Muscle layer of duodenum (tissue), 2 donors: ENCODE results near the gene RPH3AL.

Experiments
- H3K27ac ChIP-seq: one replicate; pipeline ENCODE4 v1.7.0; 2013; ENCODE audit warnings: mild to moderate bottlenecking, low read length
- H3K27me3 ChIP-seq: one replicate; pipeline ENCODE4 v1.7.0; 2013; ENCODE audit warnings: low read depth, mild to moderate bottlenecking, control low read depth, low read length
- H3K36me3 ChIP-seq, 2 donors: one replicate each; pipeline ENCODE4 v1.7.0; 2013; ENCODE audit warnings: low read length in 2 of 2, control low read depth in 1 of 2, mild to moderate bottlenecking in 1 of 2; ENCODE audit not compliant: insufficient read depth in 2 of 2, control insufficient read depth in 1 of 2
- H3K4me1 ChIP-seq, 2 donors: one replicate each; pipeline ENCODE4 v1.7.0; 2013; ENCODE audit warnings: low read length in 2 of 2, mild to moderate bottlenecking in 2 of 2, control low read depth in 1 of 2, moderate library complexity in 1 of 2; ENCODE audit not compliant: insufficient read depth in 2 of 2, control insufficient read depth in 1 of 2
- H3K4me3 ChIP-seq, 2 donors: one replicate each; pipeline ENCODE4 v1.7.0; 2013; ENCODE audit warnings: low read length in 2 of 2, low read depth in 1 of 2, mild to moderate bottlenecking in 1 of 2
- H3K9me3 ChIP-seq, 2 donors: one replicate each; pipeline ENCODE4 v1.7.0; 2013; ENCODE audit warnings: low read length in 2 of 2, control low read depth in 1 of 2, mild to moderate bottlenecking in 1 of 2; ENCODE audit not compliant: control insufficient read depth in 1 of 2
- donor health status: healthy.

Gene RPH3AL, protein sequence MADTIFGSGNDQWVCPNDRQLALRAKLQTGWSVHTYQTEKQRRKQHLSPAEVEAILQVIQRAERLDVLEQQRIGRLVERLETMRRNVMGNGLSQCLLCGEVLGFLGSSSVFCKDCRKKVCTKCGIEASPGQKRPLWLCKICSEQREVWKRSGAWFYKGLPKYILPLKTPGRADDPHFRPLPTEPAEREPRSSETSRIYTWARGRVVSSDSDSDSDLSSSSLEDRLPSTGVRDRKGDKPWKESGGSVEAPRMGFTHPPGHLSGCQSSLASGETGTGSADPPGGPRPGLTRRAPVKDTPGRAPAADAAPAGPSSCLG

DNA sequence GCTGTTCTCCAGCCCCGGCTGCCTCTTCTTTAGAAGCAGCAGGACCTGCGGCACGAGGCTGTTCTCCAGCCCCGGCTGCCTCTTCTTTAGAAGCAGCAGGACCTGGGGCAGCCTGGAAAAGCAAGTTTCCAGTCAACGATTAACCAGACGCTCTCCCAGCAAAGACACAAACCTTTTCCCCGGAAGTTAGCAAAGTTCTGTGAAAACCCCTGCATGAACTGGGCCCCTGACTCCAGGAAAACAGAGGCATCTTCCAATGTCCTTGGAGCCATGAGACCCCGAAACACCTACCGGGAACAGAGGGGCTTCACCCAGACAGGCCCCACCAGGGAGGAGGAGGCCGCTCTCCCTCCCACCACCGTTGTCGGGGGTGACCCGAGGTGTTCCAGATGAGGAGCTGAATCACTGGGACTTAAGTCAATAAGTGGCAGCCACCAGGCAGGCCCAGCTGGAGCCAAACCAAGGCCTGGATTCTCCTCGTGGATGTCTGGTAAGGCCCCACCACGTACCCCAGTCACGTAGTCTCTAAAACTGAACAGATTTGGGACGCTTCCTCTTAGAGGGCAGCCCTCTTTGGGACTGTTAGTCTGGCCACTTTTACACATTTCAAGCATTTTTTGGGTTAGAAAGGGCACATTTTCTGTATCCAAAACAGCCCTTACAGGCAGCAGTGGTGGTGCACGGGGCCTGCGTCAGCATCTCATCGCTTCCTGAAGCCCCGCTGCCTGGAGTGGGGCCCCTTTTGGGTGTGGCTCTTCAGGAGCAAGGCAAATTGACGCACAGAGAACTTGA lies at the start of gene RPH3AL:
Gene RPH3AL, minus strand, starts transcription at position 387 of the 792 bp plus-strand sequence. CDS start 25,264 bp downstream, outside the sequence.
- peak within 1 kb of the TSS; percentile 89 for H3K27ac ChIP-seq
- no peaks in the 10 kb centered on the region for H3K36me3 ChIP-seq
- H3K4me1 ChIP-seq = peaks cover 3 to 16% of the 10 kb centered on the region in 2 donors
- no peaks in the 10 kb centered on the region for H3K9me3 ChIP-seq
- H3K4me3 ChIP-seq = no peak within 1 kb of the TSS
- no peaks in the 10 kb centered on the region for H3K27me3 ChIP-seq

DNA sequence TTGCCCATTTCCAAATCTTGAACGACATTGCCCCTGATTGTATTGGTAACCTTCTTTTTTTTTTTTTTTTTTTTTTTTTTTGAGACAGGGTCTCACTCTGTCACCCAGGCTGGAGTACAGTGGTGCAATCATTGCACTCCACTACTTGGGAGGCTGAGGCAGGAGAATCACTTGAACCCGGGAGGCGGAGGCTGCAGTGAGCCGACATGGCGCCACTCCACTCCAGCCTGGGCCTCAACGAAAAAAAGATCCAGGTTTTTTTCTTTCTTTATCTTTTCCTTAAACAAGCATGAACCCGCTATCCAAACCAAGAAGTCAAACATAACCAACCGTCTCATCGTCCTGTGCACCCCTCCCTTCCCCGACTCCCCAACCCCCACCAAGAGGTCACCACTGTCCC lies 47.6 kb upstream of the RPH3AL start:
- Histone ChIP-seq H3K9me3 (no peaks in the 10 kb centered on the region), H3K36me3 (no peaks in the 10 kb centered on the region), H3K4me1 (no peaks in the 10 kb centered on the region), H3K4me3 (no peak overlapping the region), H3K27ac (no peak overlapping the region), H3K27me3 (no peaks in the 10 kb centered on the region)

DNA sequence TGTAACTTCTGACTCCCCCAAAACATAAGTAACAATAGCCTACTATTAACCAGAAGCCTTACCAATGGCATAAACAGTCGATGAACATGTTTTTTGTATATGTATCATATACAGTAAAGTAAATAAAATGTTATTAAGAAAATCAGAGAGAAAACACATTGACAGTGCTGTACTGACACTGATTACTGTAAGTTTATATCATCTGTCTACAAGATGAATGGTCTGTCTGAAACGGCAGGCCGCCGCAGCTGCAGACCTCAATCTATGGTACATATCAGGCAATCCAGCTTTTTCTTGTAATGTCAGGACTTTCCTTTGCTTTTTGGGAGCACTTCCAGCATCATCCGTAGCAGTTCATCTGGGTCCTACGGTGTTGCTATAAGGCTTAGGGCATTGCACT lies 44.2 kb upstream of the RPH3AL start:
- no peaks in the 10 kb centered on the region for H3K4me1 ChIP-seq
- H3K4me3 ChIP-seq = no peak overlapping the region
- no peaks in the 10 kb centered on the region for H3K36me3 ChIP-seq
- H3K27me3 ChIP-seq = no peaks in the 10 kb centered on the region
- no peaks in the 10 kb centered on the region for H3K9me3 ChIP-seq
- H3K27ac ChIP-seq = no peak overlapping the region

DNA sequence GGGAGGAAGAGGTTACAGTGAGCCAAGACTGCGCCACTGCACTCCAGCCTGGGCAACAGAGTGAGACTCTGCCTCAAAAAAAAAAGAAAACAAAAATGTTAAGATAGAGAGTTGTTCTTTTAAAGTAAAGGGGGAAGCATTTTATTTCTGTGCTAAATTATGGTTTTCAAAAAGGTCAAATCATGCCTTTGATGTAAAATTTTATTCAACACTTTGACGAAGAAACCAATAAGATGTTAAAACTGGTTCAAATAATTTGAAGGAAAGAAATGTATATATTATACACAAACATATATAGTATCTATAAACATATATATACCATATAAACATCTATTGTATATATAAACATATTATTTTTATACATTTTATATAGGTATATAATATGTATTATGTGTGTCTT lies 43.4 kb upstream of the RPH3AL start:
- H3K4me1 ChIP-seq = no peaks in the 10 kb centered on the region
- H3K4me3 ChIP-seq = no peak overlapping the region
- H3K27ac ChIP-seq = no peak overlapping the region
- no peaks in the 10 kb centered on the region for H3K36me3 ChIP-seq
- no peaks in the 10 kb centered on the region for H3K27me3 ChIP-seq
- H3K9me3 ChIP-seq = no peaks in the 10 kb centered on the region

DNA sequence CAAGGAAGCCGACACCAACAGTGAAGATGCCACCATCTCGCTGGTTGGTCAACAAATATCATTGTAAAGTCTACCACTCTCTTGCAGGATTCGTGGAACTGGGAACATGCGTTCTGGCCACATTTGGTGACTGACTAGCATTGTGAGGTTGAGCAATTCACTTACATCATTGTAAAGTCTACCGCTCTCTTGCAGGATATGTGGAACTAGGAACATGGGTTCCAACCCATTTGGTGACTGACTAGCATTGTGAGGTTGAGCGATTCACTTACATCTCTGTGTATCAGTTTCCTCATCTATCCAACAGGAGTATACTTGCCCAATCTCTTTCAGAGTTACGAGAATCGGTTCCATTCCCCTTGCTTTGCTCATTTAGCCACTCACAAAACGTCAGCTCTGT lies 42.6 kb upstream of the RPH3AL start:
- H3K4me1 ChIP-seq = no peaks in the 10 kb centered on the region
- H3K4me3 ChIP-seq = no peak overlapping the region
- no peaks in the 10 kb centered on the region for H3K27me3 ChIP-seq
- H3K27ac ChIP-seq = no peak overlapping the region
- no peaks in the 10 kb centered on the region for H3K9me3 ChIP-seq
- no peaks in the 10 kb centered on the region for H3K36me3 ChIP-seq

DNA sequence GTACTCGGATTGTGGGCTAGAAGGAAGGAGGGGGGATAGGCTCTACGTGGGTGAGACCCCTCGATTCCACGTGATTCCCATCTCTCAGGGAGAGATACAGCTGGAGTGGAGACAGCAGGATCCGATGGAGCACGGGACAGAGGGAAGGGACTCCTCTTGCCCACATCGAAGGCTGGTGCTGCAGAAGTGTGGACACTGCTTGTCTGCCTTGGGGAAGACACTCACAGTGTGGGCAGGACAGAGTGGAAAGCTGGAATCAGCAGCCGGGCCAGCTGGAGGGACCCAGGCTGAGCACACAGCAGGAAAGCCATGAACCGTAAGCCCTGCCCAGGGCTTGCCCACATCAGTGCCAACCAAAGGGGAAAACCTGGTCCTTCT lies 42.1 kb upstream of the RPH3AL start:
- H3K27ac ChIP-seq = no peak overlapping the region
- no peaks in the 10 kb centered on the region for H3K36me3 ChIP-seq
- H3K4me3 ChIP-seq = no peak overlapping the region
- H3K9me3 ChIP-seq = no peaks in the 10 kb centered on the region
- H3K4me1 ChIP-seq = no peaks in the 10 kb centered on the region
- no peaks in the 10 kb centered on the region for H3K27me3 ChIP-seq

DNA sequence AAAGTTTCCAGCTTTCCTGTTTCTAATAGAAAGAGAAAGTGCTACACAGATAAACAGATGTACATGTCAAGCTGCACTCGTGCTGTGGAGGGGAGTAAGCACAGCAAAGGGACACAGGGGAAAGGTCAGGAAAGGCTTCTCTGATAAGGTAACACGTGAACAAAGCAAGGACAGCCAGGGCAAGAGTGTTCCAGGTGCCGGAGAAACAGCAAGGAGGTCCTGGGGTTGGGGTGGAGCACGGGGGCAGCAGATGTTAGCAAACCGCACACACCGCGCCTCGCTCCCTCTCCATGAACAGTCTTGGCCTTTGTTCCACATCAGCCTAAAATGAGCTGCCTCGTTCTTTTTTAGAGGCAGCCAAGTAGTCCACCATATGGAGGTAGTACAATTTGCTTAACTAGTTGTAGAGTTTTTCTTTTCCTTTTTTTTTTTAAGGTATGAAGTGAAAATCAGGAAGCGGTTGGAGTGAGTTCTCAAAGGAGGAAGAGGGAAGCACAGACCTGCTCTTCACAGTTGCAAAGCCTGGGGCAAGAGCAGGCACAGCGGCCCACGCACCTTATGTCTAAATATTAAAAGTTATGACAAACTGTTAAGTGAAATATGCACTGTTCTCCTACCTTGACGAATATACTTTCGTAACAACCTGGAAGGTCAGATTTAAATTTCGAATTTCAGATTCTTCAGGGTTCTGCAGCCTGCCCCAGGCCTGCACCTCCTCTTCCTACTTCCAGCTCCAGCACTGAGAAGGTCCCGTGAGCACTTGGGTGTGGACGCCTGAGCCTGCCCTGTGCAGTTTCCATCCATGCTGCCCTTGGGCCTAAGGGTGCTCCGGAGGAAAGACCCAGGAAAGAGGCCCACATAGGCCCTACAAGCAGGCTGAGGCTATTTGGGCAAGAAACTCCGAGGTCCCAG lies 41.5 kb upstream of the RPH3AL start:
- Histone ChIP-seq H3K27me3 (no peaks in the 10 kb centered on the region), H3K4me1 (no peaks in the 10 kb centered on the region), H3K27ac (peak overlapping the region; percentile 2), H3K9me3 (no peaks in the 10 kb centered on the region), H3K36me3 (no peaks in the 10 kb centered on the region), H3K4me3 (peak overlapping the region in 1 of 2 donors; percentile 28)

DNA sequence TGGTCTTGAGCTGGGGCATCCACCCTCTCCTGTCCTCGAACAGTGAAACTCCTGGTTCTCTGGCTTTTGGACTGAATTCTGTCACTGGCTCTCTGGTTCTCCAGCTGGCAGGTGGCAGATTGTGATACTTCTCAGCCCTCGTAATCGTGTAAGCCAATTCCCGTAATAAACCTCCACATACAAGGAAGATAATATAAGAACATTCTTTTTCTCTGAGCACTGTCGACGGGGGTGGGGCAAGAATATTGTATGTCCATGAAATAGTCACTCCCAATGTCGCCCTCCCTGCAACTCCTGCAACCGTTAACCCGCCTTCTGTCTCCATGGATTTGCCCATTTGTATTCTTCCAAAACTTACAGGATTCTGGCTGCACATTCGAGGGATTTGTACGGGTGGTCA lies 39.2 kb upstream of the RPH3AL start:
- Histone ChIP-seq H3K36me3 (no peaks in the 10 kb centered on the region), H3K4me3 (no peak overlapping the region), H3K27me3 (no peaks in the 10 kb centered on the region), H3K4me1 (no peaks in the 10 kb centered on the region), H3K27ac (no peak overlapping the region), H3K9me3 (no peaks in the 10 kb centered on the region)

DNA sequence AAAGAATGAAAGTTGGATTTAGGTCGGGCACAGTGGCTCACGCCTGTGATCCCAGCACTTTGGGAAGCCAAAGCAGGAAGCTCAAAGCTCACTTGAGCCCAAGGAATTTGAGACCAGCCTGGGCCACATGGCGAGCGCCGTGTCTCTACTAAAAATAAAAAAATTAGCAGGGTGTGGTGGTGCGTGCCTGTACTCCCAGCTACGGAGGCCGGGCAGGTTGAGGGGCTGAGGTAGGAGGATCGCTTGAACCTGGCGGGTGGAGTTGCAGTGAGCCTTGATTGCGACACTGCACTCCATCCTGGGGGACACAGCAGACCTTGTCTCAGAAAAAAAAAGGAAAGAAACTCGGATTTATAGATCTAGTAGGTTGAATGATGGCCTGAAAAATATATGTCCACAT lies 37.4 kb upstream of the RPH3AL start:
- Histone ChIP-seq H3K27ac (no peak overlapping the region), H3K36me3 (no peaks in the 10 kb centered on the region), H3K27me3 (no peaks in the 10 kb centered on the region), H3K4me3 (no peak overlapping the region), H3K4me1 (peaks cover 0 to 7% of the 10 kb centered on the region in 2 donors), H3K9me3 (no peaks in the 10 kb centered on the region)

DNA sequence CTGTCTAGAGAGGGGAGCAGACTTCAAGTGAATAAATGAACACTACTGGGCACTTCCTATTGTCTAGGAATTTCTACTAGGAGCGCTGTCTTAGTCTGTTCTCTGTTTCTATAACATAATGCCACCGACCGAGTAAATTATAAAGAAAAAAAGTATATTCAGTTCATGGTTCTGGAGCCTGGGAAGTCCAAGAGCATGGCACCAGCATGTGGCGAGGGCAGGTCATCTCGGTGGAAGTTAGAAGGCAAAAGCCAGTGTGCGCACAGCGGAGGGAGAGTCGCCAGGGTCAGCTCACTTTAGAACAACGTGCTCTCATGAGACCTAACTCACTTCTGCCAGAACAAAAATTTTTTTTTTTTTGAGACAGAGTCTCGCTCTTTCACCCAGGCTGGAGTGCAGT lies 35.5 kb upstream of the RPH3AL start:
- no peaks in the 10 kb centered on the region for H3K36me3 ChIP-seq
- no peak overlapping the region for H3K4me3 ChIP-seq
- H3K9me3 ChIP-seq = no peaks in the 10 kb centered on the region
- H3K4me1 ChIP-seq = peaks cover 0 to 7% of the 10 kb centered on the region in 2 donors
- H3K27ac ChIP-seq = no peak overlapping the region
- H3K27me3 ChIP-seq = no peaks in the 10 kb centered on the region
